C4-2B (cell line): ENCODE measurements around the gene GGPS1.

Experiments
- H3K27ac ChIP-seq: fragments of 450-650 bp; 2 replicates; pipeline ENCODE4 v1.5.1; 2017
- ZFX ChIP-seq: fragments of 450-650 bp; IDR thresholded peaks from 2 replicates; pipeline ENCODE4 v1.6.1; 2017
- TF ChIP-seq, protein P1 (sequence below): fragments of 450-650 bp; conservative IDR thresholded peaks from 2 replicates; pipeline ENCODE4 v1.5.1; 2017; ENCODE audit warnings: mild to moderate bottlenecking

Gene GGPS1

DNA sequence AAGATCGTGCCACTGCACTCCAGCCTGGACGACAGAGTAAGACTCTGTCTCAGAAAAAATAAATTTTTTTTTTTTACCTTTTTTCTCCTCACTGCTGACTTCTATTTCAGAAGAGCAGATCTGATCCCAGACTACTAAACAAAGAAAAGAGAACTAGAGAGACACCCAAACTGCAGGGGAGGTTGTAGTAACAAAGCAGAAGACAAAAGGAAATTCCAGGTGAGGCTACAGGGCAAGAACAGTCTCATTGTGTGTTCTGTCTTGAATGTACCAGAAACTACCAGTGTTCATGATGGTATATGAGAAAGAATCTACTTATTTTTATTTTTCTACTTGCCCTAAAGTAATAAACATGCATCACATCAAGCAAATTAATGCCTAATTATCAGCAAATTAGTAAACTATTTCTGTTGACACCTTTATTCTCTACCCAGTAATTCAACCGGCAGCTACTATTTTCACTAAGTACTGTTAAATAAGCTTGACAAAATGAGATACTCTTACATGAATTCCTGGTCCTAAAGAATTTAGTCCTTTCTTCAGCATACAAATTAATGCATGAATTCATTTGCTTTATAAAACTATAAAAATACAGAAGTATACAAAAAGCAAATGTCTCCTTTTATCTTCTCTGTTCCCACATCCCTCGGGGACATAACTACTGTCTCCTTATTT lies 41.0 kb upstream of the GGPS1 start:
- H3K27ac ChIP-seq: no peak overlapping the region
- TF ChIP-seq, protein P1, sequence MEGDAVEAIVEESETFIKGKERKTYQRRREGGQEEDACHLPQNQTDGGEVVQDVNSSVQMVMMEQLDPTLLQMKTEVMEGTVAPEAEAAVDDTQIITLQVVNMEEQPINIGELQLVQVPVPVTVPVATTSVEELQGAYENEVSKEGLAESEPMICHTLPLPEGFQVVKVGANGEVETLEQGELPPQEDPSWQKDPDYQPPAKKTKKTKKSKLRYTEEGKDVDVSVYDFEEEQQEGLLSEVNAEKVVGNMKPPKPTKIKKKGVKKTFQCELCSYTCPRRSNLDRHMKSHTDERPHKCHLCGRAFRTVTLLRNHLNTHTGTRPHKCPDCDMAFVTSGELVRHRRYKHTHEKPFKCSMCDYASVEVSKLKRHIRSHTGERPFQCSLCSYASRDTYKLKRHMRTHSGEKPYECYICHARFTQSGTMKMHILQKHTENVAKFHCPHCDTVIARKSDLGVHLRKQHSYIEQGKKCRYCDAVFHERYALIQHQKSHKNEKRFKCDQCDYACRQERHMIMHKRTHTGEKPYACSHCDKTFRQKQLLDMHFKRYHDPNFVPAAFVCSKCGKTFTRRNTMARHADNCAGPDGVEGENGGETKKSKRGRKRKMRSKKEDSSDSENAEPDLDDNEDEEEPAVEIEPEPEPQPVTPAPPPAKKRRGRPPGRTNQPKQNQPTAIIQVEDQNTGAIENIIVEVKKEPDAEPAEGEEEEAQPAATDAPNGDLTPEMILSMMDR: no peak
- no peak for TF ChIP-seq ZFX

DNA sequence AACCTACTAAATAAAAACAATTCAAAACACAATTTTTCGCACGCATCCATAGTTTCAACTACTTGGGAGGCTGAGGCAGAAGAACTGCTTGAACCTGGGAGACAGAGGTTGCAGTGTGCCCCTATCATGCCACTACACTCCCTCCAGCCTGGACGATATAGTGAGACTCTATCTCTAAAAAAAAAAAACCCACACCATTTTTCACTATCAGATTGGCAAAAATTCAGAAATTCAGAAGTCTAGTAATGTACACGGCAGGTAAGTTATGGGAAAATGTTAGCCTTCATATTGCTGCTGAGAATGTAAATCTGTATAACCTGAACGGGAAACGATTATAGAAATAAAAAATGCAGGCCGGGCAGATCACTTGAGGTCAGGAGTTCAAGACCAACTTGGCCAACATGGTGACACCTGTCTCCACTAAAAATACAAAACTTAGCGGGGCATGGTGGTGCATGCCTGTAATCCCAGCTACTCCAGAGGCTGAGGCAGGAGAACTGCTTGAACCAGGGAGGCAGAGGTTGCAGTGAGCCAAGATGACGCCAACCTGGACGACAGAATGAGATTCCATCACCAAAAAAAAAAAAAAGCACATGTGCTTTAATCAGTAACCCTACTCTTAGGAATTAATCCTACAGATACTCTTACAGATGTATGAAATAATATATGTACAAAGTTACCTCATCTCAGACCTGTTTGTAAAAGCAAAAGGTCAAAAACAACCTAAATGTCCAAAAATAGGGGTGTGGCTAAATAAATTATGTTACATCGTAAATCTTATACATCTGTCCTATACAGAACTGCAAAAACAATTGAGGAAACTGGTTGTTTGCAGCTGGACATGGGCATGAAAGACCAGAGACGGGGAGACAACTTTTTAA lies 38.3 kb upstream of the GGPS1 start:
- H3K27ac ChIP-seq: no peak overlapping the region
- TF ChIP-seq, protein P1: no peak
- TF ChIP-seq ZFX: no peak

DNA sequence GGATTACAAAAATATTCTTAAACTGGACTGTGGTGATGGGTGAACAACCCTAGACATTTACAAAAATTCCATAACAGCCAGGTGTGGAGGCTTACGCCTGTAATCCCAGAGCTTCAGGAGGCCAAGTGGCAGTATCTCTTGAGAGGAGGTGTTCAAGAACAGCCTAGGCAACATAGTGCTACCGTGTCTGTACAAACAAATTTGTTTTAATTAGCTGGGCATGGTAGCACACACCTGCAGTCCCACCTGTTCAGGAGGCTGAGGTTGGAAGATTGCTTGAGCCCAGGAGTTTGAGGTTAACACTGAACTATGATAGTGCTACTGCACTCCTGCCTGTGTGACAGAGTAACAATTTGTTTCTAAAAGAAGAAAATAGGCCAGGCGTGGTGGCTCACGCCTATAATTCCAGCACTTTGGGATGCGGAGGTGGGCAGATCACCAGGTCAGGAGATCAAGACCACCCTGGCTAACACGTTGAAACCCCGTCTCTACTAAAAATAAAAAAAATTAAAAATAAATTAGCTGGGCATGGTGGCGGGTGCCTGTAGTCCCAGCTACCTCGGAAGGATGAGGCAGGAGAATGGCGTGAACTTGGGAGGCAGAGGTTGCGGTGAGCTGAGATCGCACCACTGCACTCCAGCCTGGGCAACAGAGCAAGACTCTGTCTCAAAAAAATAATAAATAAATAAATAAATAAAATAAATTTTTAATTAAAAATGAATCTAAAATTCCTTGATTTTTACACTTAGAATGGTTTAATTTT lies 37.4 kb upstream of the GGPS1 start:
- H3K27ac ChIP-seq: no peak overlapping the region
- TF ChIP-seq, protein P1: no peak
- TF ChIP-seq ZFX: no peak

DNA sequence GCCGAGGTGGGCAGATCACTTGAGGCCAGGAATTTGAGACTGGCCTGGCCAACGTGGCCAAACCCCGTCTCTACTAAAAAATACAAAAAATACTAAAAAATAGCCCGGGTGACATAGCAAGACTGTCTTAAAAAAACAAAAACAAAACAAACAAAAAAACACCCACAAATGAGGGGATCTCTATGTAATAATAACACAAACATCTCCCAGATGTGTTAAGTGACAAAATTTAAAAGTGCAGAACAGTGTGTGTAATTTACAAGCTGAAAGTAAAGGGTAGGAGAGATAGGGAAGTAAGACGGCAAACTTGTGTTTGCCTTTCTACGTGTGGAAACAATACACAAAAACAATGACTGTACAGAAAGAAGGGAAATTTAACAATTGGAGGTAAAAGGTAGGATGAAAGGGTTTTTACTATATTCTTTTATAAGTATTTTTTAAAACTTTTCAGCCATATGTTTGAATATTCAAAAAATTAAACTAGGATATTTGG lies 36.7 kb upstream of the GGPS1 start:
- TF ChIP-seq ZFX: no peak
- TF ChIP-seq, protein P1: no peak
- H3K27ac ChIP-seq: no peak overlapping the region

DNA sequence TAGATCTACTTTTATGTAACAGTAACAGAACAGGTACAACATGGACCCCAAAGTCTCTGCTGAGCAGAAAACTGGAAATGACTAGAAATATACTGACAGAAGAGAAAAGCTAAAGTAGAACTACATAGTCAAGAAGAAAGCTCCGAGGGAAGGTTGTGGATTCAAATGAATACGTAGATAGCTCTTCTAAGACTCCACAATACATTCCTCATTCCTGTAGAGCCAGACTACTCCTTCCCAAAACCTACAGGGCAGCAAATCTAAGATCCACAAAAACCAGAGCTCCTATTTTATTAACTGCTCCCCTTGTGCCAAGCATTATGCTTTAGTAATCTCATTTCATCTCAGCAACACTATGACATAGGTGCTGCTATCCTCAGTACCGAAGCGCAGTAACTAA lies 35.6 kb upstream of the GGPS1 start:
- no peak overlapping the region for H3K27ac ChIP-seq
- no peak for TF ChIP-seq ZFX
- TF ChIP-seq, protein P1: no peak

DNA sequence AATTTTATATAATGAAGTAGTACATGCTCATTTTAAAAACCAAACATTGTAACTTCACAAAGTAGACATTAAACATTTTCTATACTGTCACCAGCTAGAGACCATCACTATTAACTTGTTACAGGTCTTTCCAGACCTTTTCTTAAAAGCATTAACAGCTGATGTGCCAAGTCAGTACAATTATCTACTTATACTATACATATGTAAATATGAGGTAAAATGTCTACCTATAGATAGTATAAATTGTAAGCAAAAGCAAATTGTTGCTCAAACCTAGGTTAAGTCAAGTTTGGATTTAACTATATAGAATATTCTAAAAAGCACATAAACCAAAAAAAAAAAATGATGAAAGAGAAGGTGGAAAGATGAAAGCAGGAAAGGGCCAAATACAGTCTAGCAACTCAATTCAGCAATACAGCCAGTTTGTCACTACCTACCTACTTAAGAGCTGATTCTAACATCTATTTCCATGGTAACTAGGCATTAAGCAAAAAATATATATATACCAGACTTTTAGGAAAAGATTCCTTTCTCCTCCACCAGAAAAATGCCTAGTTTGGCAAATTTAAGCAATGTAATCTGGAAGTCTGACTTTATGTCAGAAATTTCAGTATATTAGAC lies 34.9 kb upstream of the GGPS1 start:
- no peak for TF ChIP-seq ZFX
- TF ChIP-seq, protein P1: no peak
- H3K27ac ChIP-seq: no peak overlapping the region
